Stomach (tissue), 9 donors: ENCODE measurements around the gene ATP13A3. TPM values are rescaled to one million over a fixed set of nuclear protein-coding genes. Genes with fewer than 3 reads are reported as not detected.

Source experiments
- DNase-seq, 2 donors: peaks; one replicate each; pipeline versions ENCODE4 v3.0.0 to v3.0.0-alpha.2; 2013 to 2019
- H3K27ac ChIP-seq, 5 donors: fragments of 200-600 bp in 4 of 5; sonication (generic) in 4 of 5; one replicate each; pipeline ENCODE4 v1.5.1; 2013 to 2019; ENCODE audit warnings: mild to moderate bottlenecking in 1 of 5, moderate library complexity in 1 of 5
- H3K27me3 ChIP-seq, 3 donors: fragments of 200-600 bp; sonication (generic); one replicate each; pipeline ENCODE4 v1.5.1; 2017 to 2019; ENCODE audit warnings: mixed run types in 1 of 3
- H3K36me3 ChIP-seq, 4 donors: fragments of 200-600 bp; sonication (generic); 1 replicate in 3 of 4; 2 replicates in 1 of 4; pipeline ENCODE4 v1.5.1; 2016 to 2019
- H3K4me1 ChIP-seq, 4 donors: fragments of 200-600 bp; sonication (generic); one replicate each; pipeline ENCODE4 v1.5.1; 2016 to 2019
- H3K4me3 ChIP-seq, 4 donors: fragments of 200-600 bp; sonication (generic) in 3 of 4; one replicate each; pipeline ENCODE4 v1.5.1; 2016 to 2019; ENCODE audit warnings: mild to moderate bottlenecking in 1 of 4
- H3K9me3 ChIP-seq, 4 donors: fragments of 200-600 bp; sonication (generic); one replicate each; pipeline ENCODE4 v1.5.1; 2016 to 2019
- CTCF ChIP-seq, 7 experiments: fragments of 450-650 bp in 4 of 7; fragments of 200-600 bp in 3 of 7; sonication (generic) in 3 of 7; IDR thresholded peaks; one replicate each; pipeline ENCODE4 v1.5.1; 2016 to 2019; ENCODE audit warnings: antibody characterized with exemption in 7 of 7, control low read depth in 2 of 7, mild to moderate bottlenecking in 1 of 7
- EP300 ChIP-seq: sonication (generic); formaldehyde crosslinking; IDR thresholded peaks from one replicate; pipeline ENCODE4 v1.6.1; 2017; ENCODE audit warnings: antibody characterized with exemption
- POLR2A ChIP-seq, 4 donors: fragments of 450-650 bp; IDR thresholded peaks; one replicate each; pipeline ENCODE4 v1.6.1; 2016; ENCODE audit warnings: antibody characterized with exemption in 4 of 4, control low read depth in 2 of 4, mild to moderate bottlenecking in 1 of 4, moderate library complexity in 1 of 4
- POLR2AphosphoS5 ChIP-seq, 3 donors: sonication (generic); formaldehyde crosslinking; IDR thresholded peaks; one replicate each; pipeline ENCODE4 v1.6.1; 2016; ENCODE audit warnings: antibody characterized with exemption in 3 of 3
- WGBS, 5 donors: extraction: QIAGEN DNeasy Blood & Tissue Kit in 3 of 5; methylation state at CpG; one replicate each; pipeline versions ENCODE4 v1.1.5 to v1.1.7; 2013 to 2018; 5-methylcytosine and 5-hydroxymethylcytosine counted together
- intact Hi-C: fragments of 100-400 bp; cut with DNase I; formaldehyde crosslinking; loops from one replicate; pipeline ENCODE4 v1.15.1; 2023; ENCODE audit warnings: low total_unique reads
- polyA plus RNA-seq, 3 donors: library from polyadenylated mRNA; stranded (reverse); fragments of 200-250 nt; gene quantifications; one replicate each; pipeline ENCODE4 v1.2.3, GENCODE V29; 2013
- total RNA-seq, 5 donors: library from RNA; depleted of rRNA; stranded (reverse); fragments of >200 nt; gene quantifications; one replicate each; pipeline versions ENCODE4 v1.1.0 to v1.2.3, GENCODE V29; 2014 to 2016
- donor health status: healthy with polysubstance abuse.
- donor health status: Bipolar disorder and iron deficiency.
- donor health status: healthy.

ATP13A3 gene
- total and polyA plus RNA-seq, 8 donors: 11.2 to 332 (median 21.4) TPM

GRCh38 chr3:194375473-194376240 lies 111.1 kb downstream of the ATP13A3 start:
- 51 to 59% (median 57%) methylated on average over 15 of the region's 15 CpGs for WGBS, 5 donors
- Histone ChIP-seq H3K27me3 (peaks cover 0 to 47% (median 0%) of the 10 kb centered on the region in 3 donors), H3K36me3 (no peaks in the 10 kb centered on the region), H3K27ac (no peak overlapping the region), H3K4me1 (no peaks in the 10 kb centered on the region), H3K9me3 (no peaks in the 10 kb centered on the region), H3K4me3 (no peak overlapping the region)
- TF ChIP-seq POLR2A (IDR thresholded peaks at IDR 0.05): no peak
- intact Hi-C loops: no loop called here
- peak in 1 of 2 donors; percentile 28 for DNase-seq

- DNase-seq: peak in 1 of 2 donors; percentile 29
- 69 to 88% (median 84%) methylated on average over 10 of the region's 10 CpGs for WGBS, 5 donors
- intact Hi-C loops: no loop called here
- Histone ChIP-seq H3K36me3 (no peaks in the 10 kb centered on the region), H3K9me3 (no peaks in the 10 kb centered on the region), H3K4me3 (no peak overlapping the region), H3K27ac (no peak overlapping the region), H3K4me1 (peaks cover 0 to under 1% (median 0%) of the 10 kb centered on the region in 4 donors), H3K27me3 (peaks cover 0 to 46% (median 0%) of the 10 kb centered on the region in 3 donors)
- TF ChIP-seq CTCF (IDR thresholded peaks at IDR 0.05) (no peak), POLR2A (IDR thresholded peaks at IDR 0.05) (no peak), EP300 (no peak), POLR2AphosphoS5 (IDR thresholded peaks at IDR 0.05) (no peak)
Observed at GRCh38 chr3:194374935-194375334, 111.9 kb downstream of the ATP13A3 start.

- Histone ChIP-seq H3K36me3 (no peaks in the 10 kb centered on the region), H3K4me3 (no peak overlapping the region), H3K9me3 (no peaks in the 10 kb centered on the region), H3K4me1 (peaks cover 0 to 11% (median 3%) of the 10 kb centered on the region in 4 donors), H3K27ac (no peak overlapping the region), H3K27me3 (peaks cover 0 to 47% (median 7%) of the 10 kb centered on the region in 3 donors)
- intact Hi-C loops: no loop called here
- TF ChIP-seq POLR2A (IDR thresholded peaks at IDR 0.05): no peak
- TF ChIP-seq CTCF (IDR thresholded peaks at IDR 0.05): no peak
- TF ChIP-seq POLR2AphosphoS5 (IDR thresholded peaks at IDR 0.05): no peak
- no peak for TF ChIP-seq EP300
- 68 to 75% (median 70%) methylated on average over 7 to 8 of the region's 8 CpGs for WGBS, 5 donors
- DNase-seq: no peak
Observed at GRCh38 chr3:194373899-194374298, 112.9 kb downstream of the ATP13A3 start.

- intact Hi-C loops: no loop called here
- DNase-seq: no peak
- H3K27me3 ChIP-seq: peaks cover 0 to 47% (median 8%) of the 10 kb centered on the region in 3 donors
Observed at GRCh38 chr3:194373028-194373427, 113.8 kb downstream of the ATP13A3 start.

More at GRCh38 chr3:194373028-194373427, 113.8 kb downstream of the ATP13A3 start:
- Histone ChIP-seq H3K36me3 (no peaks in the 10 kb centered on the region), H3K4me1 (peaks cover 0 to 11% (median 3%) of the 10 kb centered on the region in 4 donors), H3K4me3 (no peak overlapping the region), H3K9me3 (no peaks in the 10 kb centered on the region), H3K27ac (no peak overlapping the region)
- TF ChIP-seq CTCF (IDR thresholded peaks at IDR 0.05) (no peak), POLR2A (IDR thresholded peaks at IDR 0.05) (no peak), POLR2AphosphoS5 (IDR thresholded peaks at IDR 0.05) (no peak), EP300 (no peak)
- WGBS, 5 donors: 89 to 95% (median 90%) methylated on average over 13 to 14 of the region's 14 CpGs
